Astrocyte of the spinal cord (primary cell): ENCODE data around the gene ICAM1.

Experiments used
- DNase-seq: peaks from one replicate; pipeline ENCODE4 v3.0.0; 2011; ENCODE audit warnings: low read depth, low spot score
- H3K4me3 ChIP-seq: 2 replicates; pipeline ENCODE4 v1.5.1; 2011; ENCODE audit warnings: low read depth, mild to moderate bottlenecking, low read length, moderate library complexity
- in situ Hi-C: cut with HindIII; loops from 2 replicates; pipeline ENCODE4 v1.10.0; 2017; ENCODE audit warnings: low sequenced_read_pairs
- TF ChIP-seq, protein P1 (sequence below): IDR thresholded peaks from 2 replicates; pipeline ENCODE4 v1.5.1; 2012; ENCODE audit warnings: low read depth, mild to moderate bottlenecking, low read length, inconsistent platforms

The ICAM1 gene

DNA sequence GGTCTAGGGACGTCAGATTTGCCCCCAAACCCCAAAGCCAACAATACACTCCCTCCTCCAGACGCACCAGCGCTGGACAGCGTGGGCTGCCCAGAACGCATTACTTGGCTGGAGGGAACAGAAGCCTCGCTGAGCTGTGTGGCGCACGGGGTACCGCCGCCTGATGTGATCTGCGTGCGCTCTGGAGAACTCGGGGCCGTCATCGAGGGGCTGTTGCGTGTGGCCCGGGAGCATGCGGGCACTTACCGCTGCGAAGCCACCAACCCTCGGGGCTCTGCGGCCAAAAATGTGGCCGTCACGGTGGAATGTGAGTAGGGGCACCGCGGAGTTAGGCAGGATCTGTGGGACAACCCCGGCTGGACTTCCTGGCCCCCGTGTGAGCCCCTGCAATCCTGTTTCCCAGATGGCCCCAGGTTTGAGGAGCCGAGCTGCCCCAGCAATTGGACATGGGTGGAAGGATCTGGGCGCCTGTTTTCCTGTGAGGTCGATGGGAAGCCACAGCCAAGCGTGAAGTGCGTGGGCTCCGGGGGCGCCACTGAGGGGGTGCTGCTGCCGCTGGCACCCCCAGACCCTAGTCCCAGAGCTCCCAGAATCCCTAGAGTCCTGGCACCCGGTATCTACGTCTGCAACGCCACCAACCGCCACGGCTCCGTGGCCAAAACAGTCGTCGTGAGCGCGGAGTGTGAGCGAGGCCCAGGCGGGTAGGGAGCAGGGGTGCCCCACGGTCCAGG lies 22.9 kb downstream of the ICAM1 start:
- no peak for DNase-seq
- in situ Hi-C loops = no loop called here
- H3K4me3 ChIP-seq = no peak overlapping the region
- TF ChIP-seq, protein P1, sequence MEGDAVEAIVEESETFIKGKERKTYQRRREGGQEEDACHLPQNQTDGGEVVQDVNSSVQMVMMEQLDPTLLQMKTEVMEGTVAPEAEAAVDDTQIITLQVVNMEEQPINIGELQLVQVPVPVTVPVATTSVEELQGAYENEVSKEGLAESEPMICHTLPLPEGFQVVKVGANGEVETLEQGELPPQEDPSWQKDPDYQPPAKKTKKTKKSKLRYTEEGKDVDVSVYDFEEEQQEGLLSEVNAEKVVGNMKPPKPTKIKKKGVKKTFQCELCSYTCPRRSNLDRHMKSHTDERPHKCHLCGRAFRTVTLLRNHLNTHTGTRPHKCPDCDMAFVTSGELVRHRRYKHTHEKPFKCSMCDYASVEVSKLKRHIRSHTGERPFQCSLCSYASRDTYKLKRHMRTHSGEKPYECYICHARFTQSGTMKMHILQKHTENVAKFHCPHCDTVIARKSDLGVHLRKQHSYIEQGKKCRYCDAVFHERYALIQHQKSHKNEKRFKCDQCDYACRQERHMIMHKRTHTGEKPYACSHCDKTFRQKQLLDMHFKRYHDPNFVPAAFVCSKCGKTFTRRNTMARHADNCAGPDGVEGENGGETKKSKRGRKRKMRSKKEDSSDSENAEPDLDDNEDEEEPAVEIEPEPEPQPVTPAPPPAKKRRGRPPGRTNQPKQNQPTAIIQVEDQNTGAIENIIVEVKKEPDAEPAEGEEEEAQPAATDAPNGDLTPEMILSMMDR = no peak

GRCh38 chr19:10294368-10294697 lies 23.4 kb downstream of the ICAM1 start:
- TF ChIP-seq, protein P1 = peak; percentile 10
- no peak overlapping the region for H3K4me3 ChIP-seq
- DNase-seq = no peak
- in situ Hi-C loops = no loop called here

GRCh38 chr19:10295305-10295846 lies 24.5 kb downstream of the ICAM1 start:
- in situ Hi-C loops = no loop called here
- no peak overlapping the region for H3K4me3 ChIP-seq
- TF ChIP-seq, protein P1 = peak; percentile 7
- DNase-seq = no peak

DNA sequence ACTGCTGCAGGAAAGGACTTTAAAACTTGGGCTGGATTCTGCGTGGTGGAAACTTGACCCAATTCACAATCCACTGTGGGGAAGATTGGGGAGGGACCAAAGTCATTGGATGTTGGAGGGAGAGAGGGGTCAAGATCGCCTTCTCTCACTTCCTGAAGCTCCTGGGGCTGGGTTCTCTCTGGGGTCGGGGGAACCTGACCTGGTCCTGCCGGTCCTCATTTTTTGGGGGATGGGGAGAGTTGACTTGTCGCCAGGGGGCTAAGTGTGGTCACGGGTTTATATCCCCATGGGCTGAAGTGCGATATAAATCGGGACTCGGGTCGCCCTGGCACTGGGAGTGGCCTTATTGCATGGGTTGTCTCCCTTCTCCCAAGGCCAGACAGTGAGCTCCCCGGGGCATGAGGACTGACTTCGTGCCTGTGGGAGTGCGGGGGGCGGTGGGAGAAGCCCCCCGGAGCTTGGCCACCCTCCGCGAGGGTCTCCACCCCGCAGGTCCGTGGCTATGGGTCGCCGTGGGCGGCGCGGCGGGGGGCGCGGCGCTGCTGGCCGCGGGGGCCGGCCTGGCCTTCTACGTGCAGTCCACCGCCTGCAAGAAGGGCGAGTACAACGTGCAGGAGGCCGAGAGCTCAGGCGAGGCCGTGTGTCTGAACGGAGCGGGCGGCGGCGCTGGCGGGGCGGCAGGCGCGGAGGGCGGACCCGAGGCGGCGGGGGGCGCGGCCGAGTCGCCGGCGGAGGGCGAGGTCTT lies 25.1 kb downstream of the ICAM1 start:
- DNase-seq = no peak
- no peak overlapping the region for H3K4me3 ChIP-seq
- in situ Hi-C loops = no loop called here
- TF ChIP-seq, protein P1 = no peak

DNA sequence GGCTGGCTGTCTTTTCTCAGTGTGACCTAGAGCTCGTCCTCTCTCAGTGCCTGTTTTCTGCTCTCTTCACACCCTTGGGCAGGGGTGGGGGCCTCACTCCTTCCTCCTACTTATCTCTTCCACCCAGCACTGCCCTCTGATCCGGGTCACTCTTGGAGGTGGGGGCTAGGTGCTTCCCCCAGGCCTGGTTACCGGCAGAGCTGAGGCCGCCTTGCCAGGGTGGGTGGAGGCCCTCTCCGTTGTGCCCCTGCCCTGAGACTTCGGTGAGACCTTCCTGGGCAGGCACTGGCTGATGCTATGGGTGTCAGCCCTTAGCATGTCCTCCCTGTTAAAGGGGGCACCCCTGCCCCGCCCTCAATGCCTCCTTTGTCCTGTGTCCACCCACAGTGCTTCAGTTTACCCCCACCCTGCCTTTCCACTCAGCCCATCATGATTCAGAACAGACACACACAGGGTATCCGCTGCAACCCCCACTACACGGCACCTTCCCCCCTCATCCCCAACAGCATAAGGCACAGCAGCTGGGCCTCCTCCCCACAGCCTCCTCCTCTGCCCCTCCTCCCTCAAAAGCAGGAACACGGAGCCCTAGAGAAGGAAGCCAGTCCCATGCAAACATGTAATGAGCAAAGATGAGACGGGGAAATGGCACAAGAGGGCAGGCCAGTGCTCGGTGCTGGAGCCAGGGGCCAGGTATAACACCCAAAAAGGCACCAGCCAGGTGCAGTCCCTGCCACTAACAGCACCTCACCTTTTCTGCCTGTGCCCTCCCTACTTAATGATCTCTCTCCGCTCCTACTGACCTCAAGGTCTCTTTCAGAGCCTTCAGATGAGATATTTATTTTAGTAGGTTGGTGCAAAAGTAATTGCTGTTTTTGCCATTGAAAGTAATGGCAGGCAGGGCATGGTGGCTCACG lies 28.9 kb downstream of the ICAM1 start:
- DNase-seq = no peak
- TF ChIP-seq, protein P1 = no peak
- in situ Hi-C loops = no loop called here
- no peak overlapping the region for H3K4me3 ChIP-seq

DNA sequence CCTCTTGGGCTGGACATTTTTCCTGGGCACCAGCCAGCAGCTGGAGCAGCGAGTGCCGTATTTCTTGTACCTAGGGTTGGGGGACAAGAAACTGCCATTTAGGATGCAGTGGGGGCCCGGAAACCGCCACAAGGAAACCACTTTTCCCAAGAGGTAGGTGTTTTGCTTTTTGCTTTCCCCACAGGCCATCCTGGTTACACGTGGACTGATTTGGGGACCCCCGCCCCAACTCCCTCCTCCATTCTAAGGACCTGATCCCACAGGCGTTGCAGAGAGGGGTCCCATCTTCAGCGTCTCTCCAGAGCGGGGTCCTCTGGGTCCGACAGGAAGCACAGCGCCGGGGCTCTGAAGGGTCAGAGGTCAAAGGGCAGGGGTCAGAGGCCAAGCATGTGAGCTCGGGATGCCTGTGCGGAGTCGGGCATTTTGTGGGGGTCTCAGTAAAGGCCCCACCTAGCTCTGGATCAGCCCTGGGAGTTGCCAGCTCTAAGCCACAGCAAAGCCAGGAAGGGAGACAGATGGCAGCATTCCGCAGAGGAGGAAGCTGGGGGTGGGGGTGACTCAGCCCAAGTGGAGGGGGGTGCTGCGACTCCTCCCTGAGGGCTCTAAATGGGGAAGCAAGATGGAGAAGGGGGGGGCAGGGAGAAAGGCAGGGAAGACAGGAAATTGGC lies 34.4 kb downstream of the ICAM1 start:
- DNase-seq = no peak
- H3K4me3 ChIP-seq = no peak overlapping the region
- in situ Hi-C loops = no loop called here

More for the DNA sequence above, 34.4 kb downstream of the ICAM1 start:
- TF ChIP-seq, protein P1 = no peak
